GM12864 (cell line): Measurements from ENCODE around the gene CCIN.

Source experiments
- DNase-seq: peaks from one replicate; pipeline ENCODE4 v3.0.0-alpha.2; 2011; ENCODE audit warnings: low read depth
- H3K4me3 ChIP-seq: 2 replicates; pipeline ENCODE4 v1.5.1; 2011; ENCODE audit warnings: mild to moderate bottlenecking, low read depth, low read length, control low read depth
- TF ChIP-seq, protein P1 (sequence below): IDR thresholded peaks from 2 replicates; pipeline ENCODE4 v1.5.1; 2011; ENCODE audit warnings: low read depth, mild to moderate bottlenecking, moderate library complexity, low read length, control low read depth, inconsistent platforms; ENCODE audit errors: missing control alignments

The CCIN gene

DNA sequence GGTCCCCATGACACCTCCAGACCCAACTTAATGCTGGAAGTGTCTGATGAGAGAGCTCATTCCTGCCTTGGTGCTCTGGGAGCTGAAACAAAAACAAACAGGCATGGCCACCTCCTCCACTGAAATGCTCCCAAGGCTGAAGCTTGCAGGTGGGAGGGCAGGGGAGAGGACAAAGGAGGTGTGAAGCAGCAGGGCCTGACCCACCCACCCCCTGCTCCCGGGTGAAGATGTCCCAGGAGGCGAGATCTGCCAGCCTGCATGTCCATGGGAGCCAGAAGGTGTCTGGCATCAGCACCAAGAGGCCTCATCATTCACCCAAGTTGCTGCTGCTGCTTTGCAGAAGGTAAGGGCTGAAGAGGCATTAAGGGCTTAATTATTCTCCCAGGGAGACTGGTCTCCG lies 4.2 kb upstream of the CCIN start:
- no peak for DNase-seq
- TF ChIP-seq, protein P1, sequence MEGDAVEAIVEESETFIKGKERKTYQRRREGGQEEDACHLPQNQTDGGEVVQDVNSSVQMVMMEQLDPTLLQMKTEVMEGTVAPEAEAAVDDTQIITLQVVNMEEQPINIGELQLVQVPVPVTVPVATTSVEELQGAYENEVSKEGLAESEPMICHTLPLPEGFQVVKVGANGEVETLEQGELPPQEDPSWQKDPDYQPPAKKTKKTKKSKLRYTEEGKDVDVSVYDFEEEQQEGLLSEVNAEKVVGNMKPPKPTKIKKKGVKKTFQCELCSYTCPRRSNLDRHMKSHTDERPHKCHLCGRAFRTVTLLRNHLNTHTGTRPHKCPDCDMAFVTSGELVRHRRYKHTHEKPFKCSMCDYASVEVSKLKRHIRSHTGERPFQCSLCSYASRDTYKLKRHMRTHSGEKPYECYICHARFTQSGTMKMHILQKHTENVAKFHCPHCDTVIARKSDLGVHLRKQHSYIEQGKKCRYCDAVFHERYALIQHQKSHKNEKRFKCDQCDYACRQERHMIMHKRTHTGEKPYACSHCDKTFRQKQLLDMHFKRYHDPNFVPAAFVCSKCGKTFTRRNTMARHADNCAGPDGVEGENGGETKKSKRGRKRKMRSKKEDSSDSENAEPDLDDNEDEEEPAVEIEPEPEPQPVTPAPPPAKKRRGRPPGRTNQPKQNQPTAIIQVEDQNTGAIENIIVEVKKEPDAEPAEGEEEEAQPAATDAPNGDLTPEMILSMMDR: no peak
- H3K4me3 ChIP-seq: no peak overlapping the region

DNA sequence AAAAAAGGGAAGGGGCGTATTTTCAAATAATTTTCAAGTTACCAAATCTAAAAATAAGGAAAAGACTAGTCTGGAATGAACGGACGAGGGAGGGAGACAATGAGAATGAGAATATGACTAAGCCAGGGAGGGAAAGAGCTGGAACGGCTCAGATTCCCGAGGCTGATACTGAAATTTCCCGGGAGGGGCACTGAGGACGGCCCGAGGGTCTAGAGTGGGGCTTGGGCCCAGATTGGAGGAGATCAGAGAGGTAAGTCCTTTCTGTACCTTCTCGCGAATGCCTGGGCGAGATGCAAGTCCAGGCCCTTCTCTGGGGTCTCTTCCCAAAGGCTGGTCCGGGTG lies 3.4 kb upstream of the CCIN start:
- TF ChIP-seq, protein P1: no peak
- DNase-seq: no peak
- no peak overlapping the region for H3K4me3 ChIP-seq

DNA sequence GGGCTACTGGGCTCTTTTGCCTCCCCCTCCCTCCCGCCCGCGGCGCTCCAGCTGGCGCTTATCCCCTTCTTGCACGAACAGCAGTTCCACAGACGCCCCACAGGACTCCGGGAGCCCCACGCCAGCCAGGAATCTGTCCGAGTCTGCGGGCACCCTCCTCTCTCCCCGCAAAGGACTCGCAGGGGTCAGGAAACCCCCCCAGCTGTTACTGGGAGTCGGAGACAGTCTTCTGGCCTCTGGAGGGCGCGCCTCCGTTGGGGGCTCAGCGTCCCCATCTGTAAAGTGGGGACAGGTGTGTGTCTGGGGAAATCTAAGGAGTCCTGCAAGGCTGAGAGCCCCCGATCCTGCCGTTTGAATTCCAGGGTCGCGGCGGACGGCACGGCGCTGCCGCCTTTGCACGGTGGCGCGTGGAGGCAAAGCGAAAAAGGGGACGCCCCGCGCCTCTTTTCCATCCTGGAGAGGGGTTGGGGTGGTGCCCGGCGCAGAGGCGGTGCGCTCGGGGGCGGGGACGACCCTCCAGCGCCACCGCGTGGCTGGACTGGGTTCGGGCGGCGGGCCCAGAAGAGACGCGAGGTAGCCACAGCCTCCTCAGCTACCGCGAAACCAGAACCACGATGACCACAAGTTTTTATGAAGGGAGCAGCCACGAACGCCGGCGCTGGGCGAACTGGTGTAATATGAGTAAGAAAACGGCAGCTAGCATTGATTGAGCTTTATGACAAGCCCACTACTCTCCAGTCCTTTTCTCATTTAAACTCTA lies 2.8 kb upstream of the CCIN start:
- DNase-seq: no peak
- H3K4me3 ChIP-seq: peak overlapping the region; percentile 50
- TF ChIP-seq, protein P1: peak; percentile 80

DNA sequence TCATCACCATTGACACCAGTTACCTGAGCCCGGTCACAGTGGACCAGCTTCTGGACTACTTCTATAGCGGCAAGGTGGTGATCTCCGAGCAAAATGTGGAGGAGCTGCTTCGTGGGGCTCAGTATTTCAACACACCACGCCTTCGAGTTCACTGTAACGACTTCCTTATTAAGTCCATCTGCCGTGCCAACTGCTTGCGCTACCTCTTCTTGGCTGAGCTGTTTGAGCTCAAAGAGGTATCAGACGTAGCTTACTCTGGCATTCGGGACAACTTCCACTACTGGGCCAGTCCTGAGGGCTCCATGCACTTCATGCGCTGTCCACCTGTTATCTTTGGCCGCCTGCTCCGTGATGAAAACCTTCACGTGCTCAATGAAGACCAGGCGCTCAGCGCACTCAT lies 520 bp downstream of the CCIN start:
- no peak for DNase-seq
- H3K4me3 ChIP-seq: no peak overlapping the region
- TF ChIP-seq, protein P1: no peak

DNA sequence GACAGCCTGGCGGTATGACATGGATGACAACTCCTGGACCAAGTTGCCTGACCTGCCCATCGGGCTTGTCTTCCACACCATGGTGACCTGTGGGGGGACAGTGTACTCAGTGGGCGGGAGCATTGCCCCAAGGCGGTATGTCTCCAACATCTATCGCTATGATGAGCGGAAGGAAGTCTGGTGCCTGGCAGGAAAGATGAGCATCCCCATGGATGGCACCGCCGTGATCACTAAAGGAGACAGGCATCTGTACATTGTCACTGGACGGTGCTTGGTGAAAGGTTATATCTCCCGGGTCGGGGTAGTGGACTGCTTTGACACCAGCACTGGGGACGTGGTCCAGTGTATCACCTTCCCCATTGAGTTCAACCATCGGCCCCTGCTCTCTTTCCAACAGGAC lies 1.3 kb downstream of the CCIN start:
- no peak for DNase-seq
- TF ChIP-seq, protein P1: no peak

DNA sequence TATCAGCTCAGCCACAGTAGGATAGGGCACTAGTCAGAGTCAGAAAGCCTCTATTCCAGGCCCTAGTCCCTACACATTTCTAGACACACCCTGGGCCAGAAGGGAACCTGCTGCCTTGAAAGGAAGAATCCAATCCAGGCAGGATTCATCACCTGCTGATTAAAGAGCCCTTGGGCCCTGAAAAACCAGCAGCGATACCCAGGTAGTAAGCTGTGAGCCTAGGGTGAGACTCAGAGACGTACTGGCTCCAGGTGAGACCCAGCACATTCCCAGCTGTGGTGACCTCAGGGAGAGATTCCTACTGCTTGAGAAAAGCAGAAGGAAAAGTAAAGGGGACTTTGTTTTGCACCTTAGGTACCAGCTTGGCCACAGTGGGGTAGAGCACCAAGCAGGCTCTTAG lies 4.7 kb downstream of the CCIN start:
- DNase-seq: no peak
- TF ChIP-seq, protein P1: no peak
- H3K4me3 ChIP-seq: no peak overlapping the region

More for the DNA sequence above, 1.3 kb downstream of the CCIN start:
- no peak overlapping the region for H3K4me3 ChIP-seq

DNA sequence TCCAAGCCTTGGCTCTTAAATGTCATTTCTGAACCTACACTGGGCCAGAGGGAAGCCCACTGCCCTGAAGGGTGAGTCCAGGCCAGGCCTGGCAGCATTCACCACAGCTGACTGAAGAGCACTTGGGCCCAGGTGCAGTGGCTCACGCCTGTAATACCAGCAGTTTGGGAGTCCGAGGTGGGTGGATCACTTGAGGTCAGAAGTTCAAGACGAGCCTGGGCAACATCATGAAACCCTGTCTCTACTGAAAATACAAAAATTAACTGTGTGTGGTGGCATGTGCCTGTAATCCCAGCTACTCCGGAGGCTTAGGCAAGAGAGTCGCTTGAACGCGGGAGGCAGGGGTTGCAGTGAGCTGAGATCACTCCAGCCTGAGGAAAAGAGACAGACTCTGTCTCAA lies 5.1 kb downstream of the CCIN start:
- no peak overlapping the region for H3K4me3 ChIP-seq
- TF ChIP-seq, protein P1: no peak
- no peak for DNase-seq
